Measurements from ENCODE around the gene CRB2. TPM values are rescaled to one million over a fixed set of nuclear protein-coding genes. Genes with fewer than 3 reads are reported as not detected.

CRB2 gene
- total RNA-seq, 1 donor from 2014 or later, result 61.1 TPM

- no peak for DNase-seq (ENCODE audit: extremely low spot score, unreplicated experiment)
- Mint-ChIP-seq H3K4me1 (ENCODE audit: unreplicated experiment) (peaks cover 21% of the 10 kb centered on the region), H3K36me3 (no peaks in the 10 kb centered on the region), H3K9me3 (no peaks in the 10 kb centered on the region), H3K4me3 (no peak overlapping the region), H3K27me3 (peaks cover 13% of the 10 kb centered on the region), H3K27ac (peak overlapping the region; percentile 10)
- TF ChIP-seq CTCF (conservative IDR thresholded peaks at IDR 0.05), result no peak
Measured at GRCh38 chr9:123346026-123346425, 10.0 kb upstream of the CRB2 start.

- Mint-ChIP-seq H3K27me3 (peaks cover 21% of the 10 kb centered on the region), H3K4me3 (no peak overlapping the region), H3K36me3 (no peaks in the 10 kb centered on the region), H3K27ac (no peak overlapping the region), H3K9me3 (no peaks in the 10 kb centered on the region), H3K4me1 (ENCODE audit: unreplicated experiment) (peaks cover 13% of the 10 kb centered on the region)
- no peak for DNase-seq (ENCODE audit: extremely low spot score, unreplicated experiment)
- TF ChIP-seq CTCF (conservative IDR thresholded peaks at IDR 0.05), result no peak
Measured at GRCh38 chr9:123346826-123347225, 9.2 kb upstream of the CRB2 start.

DNA sequence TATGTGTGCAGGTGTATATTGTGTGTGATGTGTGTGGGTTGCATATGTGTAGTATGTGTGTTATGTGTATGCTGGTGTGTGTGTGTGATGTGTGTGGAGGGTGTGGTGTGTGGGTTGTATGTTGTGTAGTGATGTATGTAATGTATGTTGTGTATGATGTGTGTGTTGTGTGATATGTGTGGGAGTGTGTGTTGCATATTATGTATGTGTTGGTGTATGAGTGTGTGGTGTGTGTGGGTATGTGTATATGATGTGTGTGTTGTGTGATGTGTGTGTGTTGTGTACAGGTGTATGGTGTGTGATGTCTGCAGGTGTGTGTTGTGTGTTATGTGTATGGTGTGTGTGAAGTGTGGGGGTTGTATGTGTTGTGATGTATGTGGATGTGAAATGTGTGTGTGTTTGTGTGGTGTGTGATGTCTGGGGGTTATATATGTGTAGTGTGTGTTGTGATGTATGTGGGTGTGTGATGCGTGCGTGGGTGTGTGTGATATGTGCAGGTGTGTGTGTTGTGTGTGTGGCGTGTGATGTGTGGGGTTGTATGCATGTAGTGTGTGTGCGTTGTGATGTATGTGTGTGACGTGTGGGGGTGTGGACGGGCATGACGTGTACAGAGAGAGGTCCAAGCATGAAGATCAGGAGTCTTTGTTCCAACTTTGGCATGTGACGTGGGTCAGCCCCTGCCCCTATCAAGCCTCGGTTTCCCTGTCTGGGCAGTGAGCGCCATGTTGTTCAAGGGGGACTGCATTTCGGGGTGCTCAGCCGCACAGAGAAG lies 8.5 kb upstream of the CRB2 start:
- no peak for TF ChIP-seq CTCF (conservative IDR thresholded peaks at IDR 0.05)
- Mint-ChIP-seq H3K4me1 (ENCODE audit: unreplicated experiment) (peaks cover 11% of the 10 kb centered on the region), H3K27me3 (peaks cover 24% of the 10 kb centered on the region), H3K36me3 (no peaks in the 10 kb centered on the region), H3K27ac (no peak overlapping the region), H3K4me3 (no peak overlapping the region), H3K9me3 (no peaks in the 10 kb centered on the region)
- no peak for DNase-seq (ENCODE audit: extremely low spot score, unreplicated experiment)

DNA sequence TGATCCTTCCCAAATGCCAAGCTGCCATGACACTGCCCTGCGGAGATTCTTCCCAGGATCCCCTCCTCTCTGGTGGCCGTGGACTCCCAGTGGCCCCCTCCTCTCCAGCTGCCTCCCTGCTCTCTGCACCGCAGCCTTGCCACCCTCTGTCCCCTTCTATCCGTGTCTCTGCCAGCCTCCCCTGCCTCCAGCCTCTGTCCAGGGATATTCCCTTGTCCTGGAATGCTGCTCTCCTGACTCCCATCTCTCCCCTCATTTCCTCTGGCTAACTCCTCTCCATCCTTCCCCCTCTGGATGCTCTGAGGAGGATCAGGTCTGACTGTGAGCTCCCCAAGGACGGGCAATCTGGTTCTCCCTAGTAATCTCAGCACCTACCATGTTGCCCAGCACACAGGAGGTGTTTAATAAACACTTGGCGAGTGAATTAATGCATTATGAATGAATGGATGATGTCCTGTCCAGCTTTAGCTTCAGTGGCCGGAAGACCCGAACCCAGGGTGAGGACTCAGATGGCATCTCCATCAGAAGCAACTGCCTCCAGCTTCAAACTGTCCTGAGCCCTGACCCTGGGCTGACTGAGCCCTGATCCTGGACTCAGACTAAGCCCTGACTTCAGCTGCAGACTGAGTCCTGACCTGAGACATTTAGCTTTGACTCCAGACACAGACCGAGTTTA lies 7.5 kb upstream of the CRB2 start:
- DNase-seq (ENCODE audit: extremely low spot score, unreplicated experiment), result no peak

DNA sequence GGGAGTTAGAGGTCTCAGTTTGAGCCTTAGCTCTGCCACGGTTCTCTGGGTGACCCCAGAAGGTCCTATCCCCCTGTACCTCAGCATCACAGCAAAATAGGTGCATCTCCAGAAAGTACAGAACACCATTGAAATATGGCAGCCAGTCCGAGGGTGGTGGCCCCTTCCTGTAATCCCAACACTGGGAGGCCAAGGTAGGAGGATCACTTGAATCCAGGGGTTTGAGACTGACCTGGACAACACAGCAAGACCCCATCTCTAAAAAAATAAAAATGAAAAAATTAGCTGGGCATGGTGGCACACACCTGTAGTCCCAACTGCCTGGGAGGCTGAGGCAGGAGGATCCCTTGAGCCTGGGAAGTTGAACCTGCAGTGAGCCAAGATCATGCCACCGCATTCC lies 7.0 kb upstream of the CRB2 start:
- H3K9me3 Mint-ChIP-seq, result no peaks in the 10 kb centered on the region
- no peak for DNase-seq (ENCODE audit: extremely low spot score, unreplicated experiment)
- H3K36me3 Mint-ChIP-seq, result no peaks in the 10 kb centered on the region
- H3K27ac Mint-ChIP-seq, result no peak overlapping the region
- H3K4me1 Mint-ChIP-seq (ENCODE audit: unreplicated experiment), result peaks cover 6% of the 10 kb centered on the region
- no peak for TF ChIP-seq CTCF (conservative IDR thresholded peaks at IDR 0.05)
- H3K4me3 Mint-ChIP-seq, result no peak overlapping the region
- H3K27me3 Mint-ChIP-seq, result peaks cover 30% of the 10 kb centered on the region

More for the DNA sequence above, 7.5 kb upstream of the CRB2 start:
- Mint-ChIP-seq H3K4me1 (ENCODE audit: unreplicated experiment) (peaks cover 7% of the 10 kb centered on the region), H3K9me3 (no peaks in the 10 kb centered on the region), H3K27me3 (peaks cover 29% of the 10 kb centered on the region), H3K36me3 (no peaks in the 10 kb centered on the region), H3K27ac (no peak overlapping the region), H3K4me3 (no peak overlapping the region)
- no peak for TF ChIP-seq CTCF (conservative IDR thresholded peaks at IDR 0.05)
